Neuronal stem cell (in vitro differentiated cells): ENCODE results near the gene KRTAP4-2. TPM values are rescaled to one million over a fixed set of nuclear protein-coding genes. Genes with fewer than 3 reads are reported as not detected.

Experiments
- small RNA-seq: library from polyadenylated mRNA; stranded (forward); fragments of <200 nt; extraction: miRNeasy Mini kit (QIAGEN cat#:217004); gene quantifications from one replicate; pipeline ENCODE3, GENCODE V24; 2013; ENCODE audit not compliant: insufficient read depth

KRTAP4-2 gene

Small RNA genes lying within 50 kb of the gene (small RNA-seq; reads per million reads assigned to genes)
- gene KRTAP4-17P, result not detected
